HepG2 (cell line): Measurements from ENCODE around the gene CBX6. TPM values are rescaled to one million over a fixed set of nuclear protein-coding genes. Genes with fewer than 3 reads are reported as not detected.

Source experiments
- ATAC-seq: fragments of 200-7000 bp; cut with Tn5 transposase; 3 replicates; pipeline ENCODE4 v1.9.1; 2020; ENCODE audit warnings: mild to moderate bottlenecking, moderate library complexity
- BruUV-seq: library from RNA; stranded (reverse); fragments of 400-500 nt; replicated peaks from 2 replicates; lab custom pipeline; 2021; lab: Mats Ljungman, UMichigan
- CTCF ChIA-PET: fragments of 300-600 bp; formaldehyde crosslinking; extraction: SDS; loops from one replicate; lab custom pipeline; 2021; ENCODE audit warnings: low total read pairs, inconsistent platforms, low intra/inter-chr PET ratio; lab: Yijun Ruan, JAX
- POLR2A ChIA-PET: fragments of 350-600 bp; sonication (Branson Sonifier 250); formaldehyde crosslinking; loops from one replicate; lab custom pipeline; 2020; ENCODE audit warnings: antibody characterized with exemption, inconsistent platforms; lab: Yijun Ruan, JAX
- DNase-seq: peaks from one replicate; pipeline ENCODE4 v3.0.0-alpha.2; 2015; ENCODE audit warnings: low spot score
- FAIRE-seq: peaks from 3 replicates; lab custom pipeline; 2011; peaks lifted over from hg19 to GRCh38; lab: Jason Lieb, UNC
- H2AFZ ChIP-seq: one replicate; pipeline ENCODE4 v1.6.1; 2011; ENCODE audit warnings: low read length, inconsistent platforms
- H3K27ac ChIP-seq: fragments of 300-600 bp; 3 replicates; pipeline ENCODE4 v1.8.0; 2011; ENCODE audit warnings: mixed run types, mild to moderate bottlenecking, mixed read lengths, low read length, inconsistent platforms; ENCODE audit not compliant: insufficient read depth; ENCODE audit errors: extremely low read length
- H3K27me3 ChIP-seq, 2 experiments: fragments of 200-600 bp in 1 of 2; 2 replicates in 1 of 2; 3 replicates in 1 of 2; pipeline versions ENCODE4 v1.6.0 to v1.8.0; 2011; ENCODE audit warnings: low read length in 2 of 2, mild to moderate bottlenecking in 2 of 2, moderate library complexity in 2 of 2, inconsistent platforms in 1 of 2; ENCODE audit not compliant: insufficient read depth in 2 of 2, control insufficient read depth in 1 of 2
- H3K36me3 ChIP-seq, 2 experiments: fragments of 200-600 bp in 1 of 2; replicated peaks in 1 of 2; 2 replicates in 1 of 2; 3 replicates in 1 of 2; pipeline versions ENCODE4 v1.5.1 to v1.8.0; 2011; ENCODE audit warnings: low read length in 2 of 2, inconsistent platforms in 1 of 2; ENCODE audit not compliant: insufficient read depth in 2 of 2, control insufficient read depth in 1 of 2
- H3K4me1 ChIP-seq: 2 replicates; pipeline ENCODE4 v1.5.1; 2012; ENCODE audit warnings: low read length, inconsistent platforms; ENCODE audit not compliant: insufficient read depth
- H3K4me2 ChIP-seq: 2 replicates; pipeline ENCODE4 v1.6.0; 2011; ENCODE audit warnings: low read depth, low read length, inconsistent platforms
- H3K4me3 ChIP-seq, 3 experiments: fragments of 200-600 bp in 1 of 3; sonication (generic), shearing (Covaris generic) in 1 of 3; replicated peaks in 1 of 3; 2 replicates each; pipeline ENCODE4 v1.5.1; 2011 to 2016; ENCODE audit warnings: low read length in 3 of 3, inconsistent platforms in 2 of 3, low read depth in 2 of 3, mild to moderate bottlenecking in 2 of 3, control low read depth in 1 of 3, mixed read lengths in 1 of 3; ENCODE audit not compliant: insufficient read depth in 1 of 3
- H3K79me2 ChIP-seq: one replicate; pipeline ENCODE4 v1.6.1; 2011; ENCODE audit warnings: low read length, inconsistent platforms; ENCODE audit not compliant: insufficient read depth
- H3K9ac ChIP-seq: 2 replicates; pipeline ENCODE4 v1.6.0; 2011; ENCODE audit warnings: mild to moderate bottlenecking, low read depth, low read length, inconsistent platforms; ENCODE audit not compliant: insufficient read depth
- H3K9me3 ChIP-seq: 2 replicates; pipeline ENCODE4 v1.5.1; 2012; ENCODE audit warnings: mild to moderate bottlenecking, low read length
- H4K20me1 ChIP-seq: 2 replicates; pipeline ENCODE4 v1.6.0; 2011; ENCODE audit warnings: inconsistent platforms, mild to moderate bottlenecking, low read length, moderate library complexity; ENCODE audit not compliant: insufficient read depth
- AGO1 ChIP-seq: fragments of 200-400 bp; formaldehyde crosslinking; IDR thresholded peaks from 2 replicates; pipeline ENCODE4 v1.6.1; 2017; ENCODE audit warnings: mild to moderate bottlenecking, low read depth, low read length, moderate library complexity; ENCODE audit not compliant: poor library complexity, severe bottlenecking
- ARHGAP35 ChIP-seq: sonication (generic); formaldehyde crosslinking; IDR thresholded peaks from 2 replicates; pipeline ENCODE4 v1.9.0; 2022; ENCODE audit warnings: mild to moderate bottlenecking, inconsistent platforms, moderate library complexity, missing genetic modification reagents, borderline replicate concordance
- MTA3 ChIP-seq: sonication (generic); formaldehyde crosslinking; IDR thresholded peaks from 2 replicates; pipeline ENCODE4 v1.4.0; 2020; ENCODE audit warnings: missing genetic modification reagents
- NFE2 ChIP-seq: sonication (generic); formaldehyde crosslinking; IDR thresholded peaks from 2 replicates; pipeline ENCODE4 v1.4.0; 2020; ENCODE audit warnings: missing genetic modification reagents
- NR2C2 ChIP-seq: sonication (generic); formaldehyde crosslinking; IDR thresholded peaks from 2 replicates; pipeline ENCODE4 v1.4.0; 2020; ENCODE audit warnings: missing genetic modification reagents, mild to moderate bottlenecking, moderate library complexity, borderline replicate concordance
- RORA ChIP-seq: sonication (generic); formaldehyde crosslinking; IDR thresholded peaks from 2 replicates; pipeline ENCODE4 v1.5.0; 2020; ENCODE audit warnings: mild to moderate bottlenecking, missing genetic modification reagents, moderate library complexity
- SYNCRIP ChIP-seq: fragments of 200-400 bp; formaldehyde crosslinking; IDR thresholded peaks from 2 replicates; pipeline ENCODE4 v1.6.1; 2018; ENCODE audit warnings: mild to moderate bottlenecking, low read depth, low read length; ENCODE audit not compliant: insufficient read depth
- ZFY ChIP-seq: sonication (generic); formaldehyde crosslinking; IDR thresholded peaks from 2 replicates; pipeline ENCODE4 v1.4.0; 2020; ENCODE audit warnings: missing genetic modification reagents
- ZNF230 ChIP-seq: sonication (generic); formaldehyde crosslinking; IDR thresholded peaks from 2 replicates; pipeline ENCODE4 v1.4.0; 2020; ENCODE audit warnings: mild to moderate bottlenecking, missing genetic modification reagents
- ZNF24 ChIP-seq: fragments of 450-650 bp; IDR thresholded peaks from 2 replicates; pipeline ENCODE4 v1.6.1; 2017; ENCODE audit warnings: antibody characterized with exemption, mild to moderate bottlenecking
- ZNF382 ChIP-seq: sonication (generic); formaldehyde crosslinking; IDR thresholded peaks from 2 replicates; pipeline ENCODE4 v1.5.0; 2020; ENCODE audit warnings: missing genetic modification reagents, mild to moderate bottlenecking, borderline replicate concordance
- ZNF546 ChIP-seq: sonication (generic); formaldehyde crosslinking; conservative IDR thresholded peaks from 2 replicates; pipeline ENCODE4 v1.8.1; 2023; ENCODE audit warnings: mild to moderate bottlenecking, missing genetic modification reagents
- WGBS: methylation state at CpG from one replicate; pipeline ENCODE4 v1.1.6; 2017; ENCODE audit warnings: low lambda C conversion rate; 5-methylcytosine and 5-hydroxymethylcytosine counted together
- in situ Hi-C: cut with HindIII; loops from 2 replicates; pipeline ENCODE4 v1.10.0; 2017; ENCODE audit warnings: low pct_unique_long_range_greater_than_20kb; ENCODE audit not compliant: extremely low pct_ligation_motif_present
- intact Hi-C: fragments of 100-400 bp; cut with micrococcal nuclease; formaldehyde crosslinking; loops from one replicate; pipeline ENCODE4 v1.10.0; 2022; ENCODE audit not compliant: unreplicated experiment
- polyA plus RNA-seq, 8 experiments: library from polyadenylated mRNA; depleted of rRNA in 3 of 8; stranded (reverse) in 7 of 8; unstranded in 1 of 8; fragments of >200 nt; fragmentation: Illumina TruSeq in 4 of 8; extraction: Trizol in 4 of 8; gene quantifications; 2 replicates each; pipeline versions ENCODE4 v1.2.1 to v1.2.3, GENCODE V29; 2011 to 2016; ENCODE audit warnings: low read depth in 4 of 8, missing spikeins in 1 of 8, mixed read lengths in 1 of 8; ENCODE audit not compliant: insufficient read depth in 1 of 8
- total RNA-seq, 5 experiments: library from RNA; depleted of rRNA; stranded (reverse); fragments of >200 nt; fragmentation: Illumina TruSeq; extraction: Trizol; gene quantifications; 2 replicates each; pipeline ENCODE4 v1.2.3, GENCODE V29; 2016; ENCODE audit warnings: low read depth in 1 of 5
- TF ChIP-seq, protein P1 (sequence below): IDR thresholded peaks from 2 replicates; pipeline ENCODE4 v1.6.1; 2016; ENCODE audit warnings: mild to moderate bottlenecking
- TF ChIP-seq, protein P2 (sequence below): IDR thresholded peaks from 2 replicates; pipeline ENCODE4 v1.6.1; 2016; ENCODE audit warnings: low read depth, control low read depth
- TF ChIP-seq, protein P3 (sequence below): sonication (generic); formaldehyde crosslinking; IDR thresholded peaks from 2 replicates; pipeline ENCODE4 v1.5.1; 2020; ENCODE audit warnings: mild to moderate bottlenecking, missing genetic modification reagents, borderline replicate concordance

Gene CBX6
- total and polyA plus RNA-seq, 2 of the 13 experiments (the other 11 are each of a cell fraction or from before 2014, with no cell fraction given), result 1.7 to 6.5 TPM

DNA sequence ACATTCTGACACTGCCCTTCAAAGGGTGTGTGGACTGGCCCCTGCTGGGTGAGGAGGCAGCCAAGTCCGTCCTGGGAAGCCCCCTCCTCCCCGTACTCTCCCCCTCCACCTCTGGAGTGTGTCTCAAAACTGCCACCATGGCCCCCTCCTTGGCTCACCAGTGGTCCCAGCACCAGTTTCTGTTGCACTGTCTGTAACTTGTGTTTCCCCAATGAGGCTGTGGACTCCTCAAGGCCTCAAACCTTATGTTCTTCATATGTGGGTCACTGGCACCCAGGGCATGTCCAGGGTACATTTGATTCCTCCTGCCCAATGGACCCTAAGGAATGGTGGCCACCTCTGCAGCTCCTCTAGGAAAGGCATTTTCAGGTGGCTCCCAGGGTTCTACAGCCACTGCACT, 21.6 kb downstream of the CBX6 start (continued):
- TF ChIP-seq SYNCRIP, result no peak
- TF ChIP-seq NR2C2 (CRISPR knock-in tag), result no peak

DNA sequence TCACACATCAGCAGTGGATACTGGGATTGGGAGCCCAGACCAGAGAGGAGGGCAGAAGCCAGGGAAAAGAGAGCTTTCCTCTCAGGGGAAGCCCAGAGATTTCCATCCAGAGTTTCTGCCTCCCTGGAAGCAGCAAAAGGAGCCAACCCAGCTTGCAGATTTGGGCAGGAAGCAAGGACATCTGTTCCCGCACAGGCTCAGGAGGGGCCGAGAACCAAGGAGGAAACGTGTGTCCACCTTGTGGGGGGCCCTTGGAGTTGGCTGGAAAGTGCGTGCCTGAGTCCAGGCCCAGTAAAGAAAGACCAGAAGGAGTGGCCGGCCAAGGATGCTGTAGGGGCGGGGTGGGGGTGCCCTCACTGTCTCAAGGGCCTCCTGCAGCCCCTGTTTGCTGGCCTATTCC, 22.2 kb downstream of the CBX6 start:
- H3K4me2 ChIP-seq, result no peak overlapping the region
- no peak overlapping the region for H3K9ac ChIP-seq
- in situ Hi-C loops (no loop called here), intact Hi-C loops (loop anchor here (10.0 kb wide), 1 partner anchor 85 kb away; no protein-coding TSS in a partner anchor)
- no peaks in the 10 kb centered on the region for H4K20me1 ChIP-seq
- H3K27me3 ChIP-seq, result peaks cover 5 to 55% of the 10 kb centered on the region in 2 experiments; a peak in 4 of 5 replicates
- ChIA-PET CTCF (no interaction called here), POLR2A (no interaction called here)
- FAIRE-seq (no peak), DNase-seq (no peak), ATAC-seq (no peak)
- no peaks in the 10 kb centered on the region for H3K9me3 ChIP-seq
- WGBS, result 36% methylated on average over 6 of the region's 6 CpGs
- H3K4me3 ChIP-seq, result no peak overlapping the region
- H3K79me2 ChIP-seq, result no peaks in the 10 kb centered on the region
- H3K36me3 ChIP-seq, result no peaks in the 10 kb centered on the region
- BruUV-seq, result no TSS peak
- H2AFZ ChIP-seq, result no peak overlapping the region
- H3K27ac ChIP-seq, result no peak overlapping the region
- peaks cover 30% of the 10 kb centered on the region for H3K4me1 ChIP-seq
- TF ChIP-seq NFE2 (CRISPR knock-in tag) (no peak), ZNF546 (no peak), AGO1 (no peak), ZFY (CRISPR knock-in tag) (no peak), ZNF382 (no peak), RORA (no peak), MTA3 (CRISPR knock-in tag) (no peak), ZNF24 (no peak), ARHGAP35 (CRISPR knock-in tag) (no peak), ZNF230 (no peak)
- TF ChIP-seq, protein P1, sequence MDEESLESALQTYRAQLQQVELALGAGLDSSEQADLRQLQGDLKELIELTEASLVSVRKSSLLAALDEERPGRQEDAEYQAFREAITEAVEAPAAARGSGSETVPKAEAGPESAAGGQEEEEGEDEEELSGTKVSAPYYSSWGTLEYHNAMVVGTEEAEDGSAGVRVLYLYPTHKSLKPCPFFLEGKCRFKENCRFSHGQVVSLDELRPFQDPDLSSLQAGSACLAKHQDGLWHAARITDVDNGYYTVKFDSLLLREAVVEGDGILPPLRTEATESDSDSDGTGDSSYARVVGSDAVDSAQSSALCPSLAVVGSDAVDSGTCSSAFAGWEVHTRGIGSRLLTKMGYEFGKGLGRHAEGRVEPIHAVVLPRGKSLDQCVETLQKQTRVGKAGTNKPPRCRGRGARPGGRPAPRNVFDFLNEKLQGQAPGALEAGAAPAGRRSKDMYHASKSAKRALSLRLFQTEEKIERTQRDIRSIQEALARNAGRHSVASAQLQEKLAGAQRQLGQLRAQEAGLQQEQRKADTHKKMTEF, result no peak
- TF ChIP-seq, protein P2, sequence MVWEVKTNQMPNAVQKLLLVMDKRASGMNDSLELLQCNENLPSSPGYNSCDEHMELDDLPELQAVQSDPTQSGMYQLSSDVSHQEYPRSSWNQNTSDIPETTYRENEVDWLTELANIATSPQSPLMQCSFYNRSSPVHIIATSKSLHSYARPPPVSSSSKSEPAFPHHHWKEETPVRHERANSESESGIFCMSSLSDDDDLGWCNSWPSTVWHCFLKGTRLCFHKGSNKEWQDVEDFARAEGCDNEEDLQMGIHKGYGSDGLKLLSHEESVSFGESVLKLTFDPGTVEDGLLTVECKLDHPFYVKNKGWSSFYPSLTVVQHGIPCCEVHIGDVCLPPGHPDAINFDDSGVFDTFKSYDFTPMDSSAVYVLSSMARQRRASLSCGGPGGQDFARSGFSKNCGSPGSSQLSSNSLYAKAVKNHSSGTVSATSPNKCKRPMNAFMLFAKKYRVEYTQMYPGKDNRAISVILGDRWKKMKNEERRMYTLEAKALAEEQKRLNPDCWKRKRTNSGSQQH (CRISPR knock-in tag), result no peak
- TF ChIP-seq, protein P3, sequence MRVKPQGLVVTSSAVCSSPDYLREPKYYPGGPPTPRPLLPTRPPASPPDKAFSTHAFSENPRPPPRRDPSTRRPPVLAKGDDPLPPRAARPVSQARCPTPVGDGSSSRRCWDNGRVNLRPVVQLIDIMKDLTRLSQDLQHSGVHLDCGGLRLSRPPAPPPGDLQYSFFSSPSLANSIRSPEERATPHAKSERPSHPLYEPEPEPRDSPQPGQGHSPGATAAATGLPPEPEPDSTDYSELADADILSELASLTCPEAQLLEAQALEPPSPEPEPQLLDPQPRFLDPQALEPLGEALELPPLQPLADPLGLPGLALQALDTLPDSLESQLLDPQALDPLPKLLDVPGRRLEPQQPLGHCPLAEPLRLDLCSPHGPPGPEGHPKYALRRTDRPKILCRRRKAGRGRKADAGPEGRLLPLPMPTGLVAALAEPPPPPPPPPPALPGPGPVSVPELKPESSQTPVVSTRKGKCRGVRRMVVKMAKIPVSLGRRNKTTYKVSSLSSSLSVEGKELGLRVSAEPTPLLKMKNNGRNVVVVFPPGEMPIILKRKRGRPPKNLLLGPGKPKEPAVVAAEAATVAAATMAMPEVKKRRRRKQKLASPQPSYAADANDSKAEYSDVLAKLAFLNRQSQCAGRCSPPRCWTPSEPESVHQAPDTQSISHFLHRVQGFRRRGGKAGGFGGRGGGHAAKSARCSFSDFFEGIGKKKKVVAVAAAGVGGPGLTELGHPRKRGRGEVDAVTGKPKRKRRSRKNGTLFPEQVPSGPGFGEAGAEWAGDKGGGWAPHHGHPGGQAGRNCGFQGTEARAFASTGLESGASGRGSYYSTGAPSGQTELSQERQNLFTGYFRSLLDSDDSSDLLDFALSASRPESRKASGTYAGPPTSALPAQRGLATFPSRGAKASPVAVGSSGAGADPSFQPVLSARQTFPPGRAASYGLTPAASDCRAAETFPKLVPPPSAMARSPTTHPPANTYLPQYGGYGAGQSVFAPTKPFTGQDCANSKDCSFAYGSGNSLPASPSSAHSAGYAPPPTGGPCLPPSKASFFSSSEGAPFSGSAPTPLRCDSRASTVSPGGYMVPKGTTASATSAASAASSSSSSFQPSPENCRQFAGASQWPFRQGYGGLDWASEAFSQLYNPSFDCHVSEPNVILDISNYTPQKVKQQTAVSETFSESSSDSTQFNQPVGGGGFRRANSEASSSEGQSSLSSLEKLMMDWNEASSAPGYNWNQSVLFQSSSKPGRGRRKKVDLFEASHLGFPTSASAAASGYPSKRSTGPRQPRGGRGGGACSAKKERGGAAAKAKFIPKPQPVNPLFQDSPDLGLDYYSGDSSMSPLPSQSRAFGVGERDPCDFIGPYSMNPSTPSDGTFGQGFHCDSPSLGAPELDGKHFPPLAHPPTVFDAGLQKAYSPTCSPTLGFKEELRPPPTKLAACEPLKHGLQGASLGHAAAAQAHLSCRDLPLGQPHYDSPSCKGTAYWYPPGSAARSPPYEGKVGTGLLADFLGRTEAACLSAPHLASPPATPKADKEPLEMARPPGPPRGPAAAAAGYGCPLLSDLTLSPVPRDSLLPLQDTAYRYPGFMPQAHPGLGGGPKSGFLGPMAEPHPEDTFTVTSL (CRISPR knock-in tag), result no peak
